Hematopoietic multipotent progenitor cell treated with erythropoietin and hydrocortisone succinate and interleukin-3 and kit ligand, for 6 days (in vitro differentiated cells): ENCODE measurements around the gene BIK.
"Not testable (repeated sequence)": the region's sequence is repeated elsewhere in the genome, so short reads cannot be mapped to it uniquely, and the experiment has no call there.

Experiments
- DNase-seq: peaks from one replicate; pipeline ENCODE4 v3.0.0-alpha.2; 2015

Gene BIK, protein sequence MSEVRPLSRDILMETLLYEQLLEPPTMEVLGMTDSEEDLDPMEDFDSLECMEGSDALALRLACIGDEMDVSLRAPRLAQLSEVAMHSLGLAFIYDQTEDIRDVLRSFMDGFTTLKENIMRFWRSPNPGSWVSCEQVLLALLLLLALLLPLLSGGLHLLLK

DNA sequence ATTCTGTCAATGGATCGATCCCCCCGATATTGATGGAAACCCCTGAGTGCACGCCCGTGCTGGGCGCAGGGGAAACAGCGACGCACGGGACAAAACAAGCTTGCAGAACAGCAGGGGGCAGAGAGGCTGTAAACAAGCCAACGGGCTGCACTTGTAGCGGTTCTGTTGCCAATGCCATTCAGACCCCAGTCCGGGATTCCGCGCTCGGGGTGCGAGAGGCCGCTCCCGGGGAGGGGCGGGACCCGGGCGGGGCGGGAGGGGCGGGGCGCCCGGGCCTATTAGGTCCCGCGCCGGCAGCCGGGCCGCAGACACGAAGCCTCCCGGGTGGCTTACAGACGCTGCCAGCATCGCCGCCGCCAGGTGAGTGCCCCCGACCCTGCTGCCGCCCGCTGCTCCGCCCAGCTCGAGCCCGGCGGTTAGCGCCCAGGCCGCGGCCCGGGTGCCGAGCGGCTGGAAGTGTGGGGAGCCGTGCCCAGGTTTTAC, at the start of gene BIK:
TSS of gene BIK (plus strand) at position 307 of the 483 bp plus-strand sequence. CDS start 13,273 bp downstream, outside the sequence.
- DNase-seq: peak; percentile 92

DNA sequence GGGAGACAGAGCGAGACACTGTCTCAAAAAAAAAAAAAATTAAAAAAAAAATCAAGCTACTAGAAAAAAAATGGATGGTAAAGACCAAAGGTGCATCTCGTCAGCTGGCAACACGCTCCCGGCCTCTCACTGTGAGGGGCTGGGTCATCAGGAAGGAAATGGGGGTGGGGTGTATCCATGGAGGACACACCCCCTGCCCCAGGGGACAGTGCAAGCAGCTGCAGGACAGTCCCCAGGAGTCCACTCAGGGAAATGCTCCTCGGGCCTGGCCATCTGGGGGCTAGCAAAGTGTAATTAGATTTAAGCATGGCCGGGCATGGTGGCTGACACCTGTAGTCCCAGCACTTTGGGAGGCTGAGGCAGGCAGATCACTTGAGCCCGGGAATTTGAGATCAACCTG, 44.4 kb upstream of the BIK start:
- DNase-seq: no peak

DNA sequence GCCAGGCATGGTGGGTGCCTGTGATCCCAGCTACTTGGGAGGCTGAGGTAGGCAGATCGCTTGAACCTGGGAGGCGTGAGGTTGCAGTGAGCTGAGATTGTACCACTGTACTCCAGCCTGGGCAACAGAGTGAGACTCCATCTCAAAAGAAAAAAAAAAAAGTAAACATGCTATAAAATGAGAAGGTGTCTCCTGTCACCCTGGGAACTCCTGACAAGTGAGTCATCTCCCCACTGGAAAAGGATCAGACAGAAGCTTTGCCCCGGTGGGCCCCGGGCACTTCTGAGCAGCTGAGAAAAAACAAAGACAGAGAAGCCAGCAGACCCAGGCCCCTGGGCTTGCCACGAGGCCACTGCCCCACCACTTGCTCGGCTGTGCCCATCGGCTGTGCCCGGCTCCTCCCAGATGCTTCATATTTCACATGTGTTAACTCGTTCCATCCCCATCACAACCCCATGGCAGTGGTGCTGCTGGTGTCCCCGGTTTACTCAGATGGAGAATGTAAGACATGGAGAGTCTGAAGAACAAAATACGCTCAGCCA, 43.6 kb upstream of the BIK start:
- DNase-seq: no peak

DNA sequence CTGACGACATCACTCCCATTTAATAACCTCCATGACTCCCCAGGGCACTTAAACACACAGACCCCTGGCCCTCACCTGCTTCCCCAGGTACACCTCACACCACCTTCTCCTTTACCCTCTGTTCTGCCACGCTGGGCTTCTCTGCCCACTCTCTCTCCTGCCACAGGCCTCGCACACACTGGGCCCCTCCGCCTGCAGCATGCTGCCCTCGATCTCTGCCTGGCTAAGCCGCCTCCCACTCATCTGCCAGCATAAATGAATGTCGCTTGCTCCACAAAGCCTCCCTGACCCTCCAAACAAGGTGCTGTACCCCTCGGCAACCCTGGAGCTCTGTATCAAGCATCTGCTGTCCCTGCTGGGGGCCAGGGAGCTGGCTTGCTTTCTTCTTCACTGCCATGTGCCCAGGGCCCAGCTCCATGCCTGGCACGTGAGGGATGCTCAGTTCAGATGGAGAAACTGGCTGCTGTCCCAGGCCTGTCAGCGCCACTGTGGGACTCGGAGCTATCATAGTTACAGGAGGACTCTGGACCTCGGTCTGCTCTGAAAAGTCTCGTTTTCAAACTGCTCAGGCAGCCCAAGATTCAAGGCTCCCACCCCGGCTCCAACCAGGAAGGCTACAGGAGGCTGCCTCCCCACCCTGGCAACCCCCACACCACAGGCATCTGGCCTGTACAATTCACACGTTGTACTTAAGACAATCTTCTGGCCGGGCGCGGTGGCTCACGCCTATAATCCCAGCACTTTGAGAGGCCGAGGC, 33.3 kb upstream of the BIK start:
- no peak for DNase-seq

DNA sequence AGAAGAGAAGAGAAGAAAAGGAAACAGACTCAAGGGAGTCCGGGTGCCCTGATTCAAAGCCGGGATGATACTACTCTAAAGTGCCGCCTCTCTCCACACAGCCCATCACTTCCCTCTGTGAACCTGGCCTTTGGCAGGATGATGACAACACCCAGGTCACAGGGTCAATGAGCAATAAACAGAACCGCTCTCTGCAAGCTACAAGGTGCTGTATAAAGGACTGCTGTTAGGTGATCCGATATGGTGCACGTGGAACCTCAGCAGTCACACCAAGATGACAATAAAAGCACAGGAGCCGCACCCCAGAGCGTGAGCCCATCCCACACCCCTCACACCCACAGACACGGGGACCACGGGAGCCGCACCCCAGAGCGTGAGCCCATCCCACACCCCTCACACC, 32.0 kb upstream of the BIK start:
- DNase-seq: no peak

DNA sequence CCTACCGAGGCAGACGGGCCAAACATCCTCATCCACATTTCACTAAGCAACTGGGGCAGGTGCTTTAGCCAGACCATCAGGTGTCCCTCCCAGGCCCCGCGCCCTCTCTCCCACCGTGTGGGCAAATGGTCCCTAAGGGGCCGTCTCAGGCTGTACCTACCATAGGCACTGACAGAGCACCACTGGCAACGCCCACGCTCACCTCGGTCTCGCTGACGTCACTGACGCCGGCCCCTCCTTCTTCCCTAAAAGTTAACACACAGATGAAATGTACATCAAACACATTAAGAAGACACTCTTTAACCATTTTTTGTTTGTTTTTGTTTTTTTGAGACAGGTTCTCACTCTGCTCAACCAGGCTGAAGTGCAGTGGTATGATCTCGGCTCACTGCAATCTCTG, 30.8 kb upstream of the BIK start:
- DNase-seq: no peak

DNA sequence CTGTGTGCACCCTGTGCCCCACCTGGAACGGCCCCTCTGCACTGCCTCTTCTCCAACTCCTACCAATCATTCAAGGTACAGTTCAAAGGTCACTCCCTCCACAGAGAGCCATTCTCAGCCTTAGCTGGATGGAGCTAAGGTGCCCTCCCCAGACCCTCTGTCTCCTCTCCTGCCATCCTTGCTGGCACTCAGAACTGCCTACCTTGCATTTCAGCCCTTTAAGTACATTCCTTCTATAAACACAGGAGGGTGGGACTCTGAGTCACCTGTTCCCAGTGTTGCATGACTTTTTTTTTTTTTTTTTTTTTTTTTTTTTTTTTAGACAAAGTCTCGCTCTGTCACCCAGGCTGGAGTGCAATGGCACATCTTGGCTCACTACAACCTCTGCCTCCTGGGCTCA, 29.9 kb upstream of the BIK start:
- DNase-seq: no peak

DNA sequence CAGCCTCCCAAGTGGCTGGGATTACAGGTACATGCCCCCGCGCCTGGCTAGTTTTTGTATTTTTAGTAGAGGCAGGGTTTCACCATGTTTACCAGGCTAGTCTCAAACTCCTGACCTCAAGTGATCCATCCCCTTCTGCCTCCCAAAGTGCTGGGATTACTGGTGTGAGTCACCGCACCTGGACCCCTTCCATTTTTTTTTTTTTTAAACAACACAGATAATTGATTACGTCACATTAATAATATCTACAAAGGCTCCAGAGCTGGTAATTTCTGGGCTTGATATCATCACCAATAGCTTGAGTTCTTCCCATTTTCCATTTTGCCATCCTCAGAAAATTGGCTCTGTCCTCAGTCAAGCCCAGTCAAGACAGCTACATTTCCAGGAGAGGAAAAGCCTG, 28.6 kb upstream of the BIK start:
- no peak for DNase-seq

DNA sequence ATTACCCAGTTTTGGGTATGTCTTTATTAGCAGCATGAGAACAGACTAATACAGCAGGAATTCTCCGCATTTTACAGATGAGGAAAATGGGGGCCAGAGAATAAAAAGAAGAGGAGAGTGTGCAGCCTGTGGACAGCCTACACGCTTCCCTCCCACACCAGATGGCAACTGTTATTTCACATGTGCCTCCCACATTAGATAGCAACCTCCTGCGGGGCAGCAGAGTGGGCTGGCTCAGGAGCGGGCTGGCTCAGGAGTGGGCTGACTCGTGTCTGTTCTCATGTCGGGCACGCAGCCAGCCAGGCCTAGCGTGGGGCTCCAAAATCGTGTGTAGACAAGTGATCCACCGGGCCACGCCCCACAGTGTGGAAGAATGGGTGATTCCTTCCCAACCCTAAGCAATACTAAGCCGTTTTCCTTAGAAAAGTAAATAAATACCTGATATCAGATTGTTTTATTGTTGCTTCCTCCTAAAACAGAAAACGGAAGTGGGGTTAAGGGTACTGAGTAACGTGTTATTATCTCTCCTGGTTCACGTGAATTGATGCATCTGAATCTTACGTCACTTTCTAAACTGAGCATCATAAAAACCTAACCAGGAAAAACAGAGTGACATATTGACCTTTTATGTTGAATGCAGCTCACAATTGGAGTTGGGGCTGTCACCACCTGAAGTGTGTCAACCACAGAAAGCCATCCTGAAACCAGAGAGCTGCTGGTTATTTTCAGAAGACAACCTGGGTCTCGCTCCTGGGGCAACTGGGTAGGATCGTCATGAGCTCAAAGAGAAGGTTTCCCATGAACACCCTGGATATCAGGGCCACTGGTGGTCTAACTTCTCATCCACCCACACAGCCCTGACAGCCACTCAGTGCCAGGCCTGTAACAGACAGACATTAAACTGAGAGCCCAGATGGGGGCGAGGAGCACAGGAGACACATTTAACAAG, 24.6 kb upstream of the BIK start:
- DNase-seq: no peak

DNA sequence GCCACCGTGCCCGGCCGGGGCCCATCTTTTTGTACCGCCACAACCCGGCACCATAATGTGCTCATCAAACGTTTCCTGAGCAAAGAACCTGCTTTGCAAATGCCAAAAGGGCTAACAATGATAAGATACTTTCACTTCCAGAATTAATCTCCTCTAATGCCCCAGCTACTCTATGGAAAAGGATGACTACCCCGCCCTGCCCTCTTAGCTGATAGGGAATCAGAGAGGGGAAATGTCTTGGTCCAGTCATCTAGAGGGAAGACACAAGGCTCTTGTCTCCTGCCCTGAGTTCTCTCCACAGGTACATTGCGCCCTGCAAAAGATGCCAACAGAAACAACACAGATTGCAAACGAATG, 21.9 kb upstream of the BIK start:
- DNase-seq: no peak

DNA sequence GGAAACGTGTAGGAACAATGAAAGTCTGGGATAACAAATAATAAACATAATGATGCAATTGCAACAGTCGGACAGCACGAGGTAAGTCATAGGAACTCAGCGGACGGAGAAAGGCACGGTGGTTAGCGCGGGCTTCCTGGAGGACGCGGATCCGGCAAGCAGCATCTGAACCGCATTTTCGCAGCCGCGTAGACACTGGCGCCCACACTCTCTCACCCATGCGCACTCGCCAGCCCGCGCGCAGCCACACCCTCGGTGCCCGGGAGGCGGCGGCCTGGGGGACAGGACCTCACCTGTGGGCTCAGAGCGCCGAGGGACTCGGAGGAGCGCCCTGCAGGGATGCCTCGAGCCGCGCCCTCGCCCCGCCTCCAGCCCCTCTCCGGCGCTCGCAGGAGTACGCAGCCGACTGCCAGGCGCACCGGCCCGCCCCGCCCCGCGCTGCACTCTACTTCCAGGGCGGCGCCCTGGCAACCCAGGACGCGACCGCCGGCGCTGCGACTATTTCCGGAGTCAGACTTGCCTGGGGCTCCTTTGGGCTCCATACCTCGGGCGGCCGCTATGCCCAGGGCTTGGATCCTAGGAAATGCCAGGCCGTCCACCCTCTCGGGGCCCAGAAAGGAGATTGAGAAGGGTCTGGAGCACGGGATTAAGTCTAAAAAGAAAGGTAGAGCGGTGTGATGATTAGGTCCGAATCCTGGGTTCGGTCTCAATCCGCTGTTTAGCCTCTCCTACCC, 21.4 kb upstream of the BIK start, which contains the start of gene TTLL1:
TSS of gene TTLL1 (minus strand) at position 408 of the 734 bp plus-strand sequence. CDS start 13,805 bp downstream, outside the sequence.
- peak; percentile 95 for DNase-seq

DNA sequence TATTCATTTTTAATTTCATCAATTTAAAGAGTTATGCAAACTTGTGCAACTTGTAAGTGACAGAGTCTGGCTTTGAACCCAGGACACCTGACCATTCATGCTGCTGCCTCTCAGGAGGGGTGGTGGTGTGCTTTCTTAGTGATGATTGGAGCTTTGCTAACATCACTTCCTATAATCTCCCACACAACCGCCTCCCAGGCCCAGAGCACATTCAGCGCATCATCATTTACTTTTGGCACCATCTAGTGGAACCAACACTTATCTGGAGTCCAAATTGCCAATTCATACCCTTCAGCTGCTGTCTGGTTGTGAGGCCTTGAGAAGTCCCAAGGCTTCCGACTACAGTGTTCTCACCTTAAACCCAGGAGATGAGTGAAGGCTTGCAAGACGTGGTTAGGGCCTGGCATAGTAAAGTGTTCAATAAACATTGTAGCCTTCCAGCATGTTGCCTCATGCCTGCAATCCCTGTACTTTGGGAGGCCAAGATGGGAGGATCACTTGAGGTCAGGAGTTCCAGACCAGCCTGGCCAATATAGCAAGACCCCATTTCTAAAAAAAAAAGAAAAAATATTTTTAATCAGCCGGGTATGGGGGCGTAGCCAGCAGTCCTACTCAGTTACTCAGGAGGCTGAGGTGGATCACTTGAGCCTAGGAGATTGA, 20.3 kb upstream of the BIK start:
- DNase-seq: peak; percentile 97

DNA sequence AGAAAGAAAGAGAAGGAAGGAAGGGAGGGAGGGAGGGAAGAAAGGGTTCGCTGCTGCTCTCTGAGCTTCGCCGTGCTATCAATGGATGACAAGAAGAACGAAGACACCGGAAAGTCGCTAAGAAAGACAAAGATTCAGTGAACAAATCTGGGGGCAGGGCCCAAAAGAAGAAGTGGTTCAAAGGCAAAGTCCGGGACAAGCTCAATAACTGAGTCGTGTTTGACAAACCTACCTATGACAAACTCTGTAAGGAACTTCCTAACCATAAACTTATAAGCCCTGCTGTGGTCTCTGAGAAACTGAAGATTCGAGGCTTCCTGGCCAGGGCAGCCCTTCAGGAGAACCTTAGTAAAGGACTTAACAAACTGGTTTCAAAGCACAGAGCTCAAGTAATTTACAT, 18.5 kb upstream of the BIK start:
- no peak for DNase-seq

DNA sequence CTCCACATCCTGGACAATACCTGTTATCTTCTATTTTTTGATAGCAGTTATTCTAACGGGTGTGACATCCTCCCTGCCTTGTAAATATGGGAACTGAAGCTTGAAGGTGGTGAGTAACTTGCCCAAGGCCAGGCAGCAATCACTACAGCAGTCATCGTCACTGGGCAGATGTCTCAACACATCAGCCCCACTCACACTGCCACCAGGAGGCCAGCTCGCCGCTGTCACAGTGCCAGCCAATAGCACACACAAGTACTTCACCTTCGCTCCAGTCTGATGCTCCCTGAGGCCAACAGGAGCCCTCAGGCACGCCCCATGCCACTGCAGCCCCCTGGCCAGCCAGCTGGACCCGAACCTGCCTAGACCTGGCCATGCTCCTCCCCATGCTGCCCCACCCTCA, 16.5 kb upstream of the BIK start:
- DNase-seq: peak; percentile 58

DNA sequence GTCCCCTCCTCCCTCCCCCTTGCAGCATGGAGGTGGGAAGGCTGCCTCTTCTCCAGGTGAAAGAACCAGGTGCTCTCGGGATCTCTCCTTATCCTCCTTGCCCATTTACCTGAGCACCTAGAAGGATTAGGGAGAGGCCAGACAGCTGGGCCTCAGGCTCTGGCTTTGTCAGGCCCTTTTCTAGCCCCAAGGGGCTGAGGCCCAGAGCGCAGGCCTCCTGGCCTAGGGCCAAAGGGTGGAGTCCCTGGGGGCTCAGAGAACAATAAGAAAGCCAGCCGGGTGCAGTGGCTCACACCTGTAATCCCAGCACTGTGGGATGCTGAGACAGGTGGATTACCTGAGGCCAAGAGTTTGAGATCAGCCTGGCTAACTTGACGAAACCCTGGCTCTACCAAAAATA, 16.0 kb upstream of the BIK start:
- no peak for DNase-seq

DNA sequence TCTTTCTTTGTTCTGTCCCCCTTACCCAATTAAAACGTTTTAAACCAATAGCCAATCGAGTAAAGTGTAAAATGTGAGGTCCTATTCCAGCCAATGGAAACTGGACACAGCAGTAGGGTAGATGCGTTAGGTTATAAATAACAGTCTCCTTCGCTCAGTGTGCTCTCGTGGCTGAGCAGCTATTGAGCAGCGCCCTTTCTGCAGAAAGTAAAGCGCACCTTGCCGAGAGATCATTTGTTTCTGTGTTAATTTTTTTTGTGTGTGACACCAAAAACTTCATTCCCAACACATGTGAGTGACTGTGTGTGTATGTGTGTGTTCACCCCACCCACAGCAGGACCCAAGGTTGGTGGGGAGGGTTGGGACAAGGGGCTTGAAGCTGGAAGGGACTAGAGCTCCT, 14.1 kb upstream of the BIK start:
- DNase-seq: no peak

DNA sequence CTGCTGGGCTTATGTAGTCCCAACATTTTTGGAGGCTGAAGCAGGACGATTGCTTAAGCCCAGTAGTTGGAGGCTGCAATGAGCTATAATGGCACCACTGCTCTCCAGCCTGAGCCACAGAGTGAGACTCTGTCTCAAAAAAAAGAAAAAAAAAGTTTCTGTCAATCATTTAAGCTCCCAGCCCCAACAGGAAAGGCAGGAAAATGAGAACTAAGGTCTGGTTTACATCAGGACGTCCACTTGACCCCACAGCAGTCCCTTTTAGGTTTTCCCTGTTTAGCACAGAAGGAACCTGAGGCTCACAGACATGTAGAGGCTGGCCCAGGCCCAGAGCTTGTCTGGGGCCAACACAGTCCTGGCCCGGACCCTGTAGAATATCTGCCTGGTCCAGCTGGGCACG, 12.2 kb upstream of the BIK start:
- no peak for DNase-seq

DNA sequence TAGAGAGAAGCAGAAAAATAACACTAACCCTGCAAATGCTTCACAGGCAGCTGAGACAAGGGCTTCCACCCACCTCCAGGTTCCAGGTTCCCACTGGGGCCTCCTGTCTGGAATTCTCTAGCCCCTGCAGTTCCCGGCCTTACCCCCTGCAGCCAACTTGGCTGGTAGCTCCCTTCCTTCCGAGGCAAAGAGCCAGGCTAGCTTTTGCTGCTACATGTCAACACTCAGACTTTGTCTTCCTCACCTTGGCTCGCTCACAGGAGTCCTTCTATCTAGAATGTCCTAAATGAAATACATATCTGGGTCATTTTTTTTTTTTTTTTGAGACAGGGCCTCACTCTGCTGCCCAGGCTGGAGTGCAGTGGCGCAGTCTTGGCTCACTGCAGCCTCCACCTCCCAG, 11.5 kb upstream of the BIK start:
- no peak for DNase-seq

DNA sequence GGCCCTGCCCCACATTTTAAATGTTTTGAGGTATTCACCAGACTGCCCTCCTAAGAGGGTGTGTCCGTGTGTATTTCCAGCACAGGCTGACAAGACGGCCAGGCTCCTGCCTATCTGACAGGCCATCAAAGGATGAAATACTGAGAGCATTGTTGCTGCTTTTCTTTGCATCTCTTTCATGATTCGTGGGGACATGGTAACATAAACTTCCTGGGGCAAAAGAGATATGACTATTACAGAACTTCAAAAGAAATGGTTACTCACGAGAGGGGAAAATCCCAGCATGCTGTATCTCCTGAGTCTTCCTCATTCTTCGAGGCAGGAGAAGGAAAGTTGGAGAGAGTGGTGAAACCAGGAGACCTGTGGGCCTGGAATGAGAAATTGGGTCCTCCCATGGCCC, 10.3 kb upstream of the BIK start:
- DNase-seq: no peak

DNA sequence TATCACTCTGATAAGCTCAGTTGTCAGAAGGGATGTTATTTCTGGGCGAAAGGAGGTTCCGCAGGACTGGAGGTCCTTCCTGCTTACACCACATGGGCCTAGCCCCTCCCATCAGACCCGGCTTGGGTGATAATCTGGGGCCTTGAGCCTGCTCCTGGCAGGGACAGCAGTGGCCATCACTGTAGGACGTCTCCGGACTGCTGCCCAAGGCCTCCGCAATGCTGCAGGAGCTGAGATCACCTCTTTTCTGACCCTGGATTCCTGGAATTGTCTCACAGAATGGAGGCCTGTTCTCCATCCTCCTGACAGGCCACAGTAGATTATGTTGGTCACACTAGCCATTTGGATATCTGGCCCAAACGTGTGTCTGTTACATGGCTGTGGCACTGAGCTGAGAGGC, 9.2 kb upstream of the BIK start:
- DNase-seq: no peak

DNA sequence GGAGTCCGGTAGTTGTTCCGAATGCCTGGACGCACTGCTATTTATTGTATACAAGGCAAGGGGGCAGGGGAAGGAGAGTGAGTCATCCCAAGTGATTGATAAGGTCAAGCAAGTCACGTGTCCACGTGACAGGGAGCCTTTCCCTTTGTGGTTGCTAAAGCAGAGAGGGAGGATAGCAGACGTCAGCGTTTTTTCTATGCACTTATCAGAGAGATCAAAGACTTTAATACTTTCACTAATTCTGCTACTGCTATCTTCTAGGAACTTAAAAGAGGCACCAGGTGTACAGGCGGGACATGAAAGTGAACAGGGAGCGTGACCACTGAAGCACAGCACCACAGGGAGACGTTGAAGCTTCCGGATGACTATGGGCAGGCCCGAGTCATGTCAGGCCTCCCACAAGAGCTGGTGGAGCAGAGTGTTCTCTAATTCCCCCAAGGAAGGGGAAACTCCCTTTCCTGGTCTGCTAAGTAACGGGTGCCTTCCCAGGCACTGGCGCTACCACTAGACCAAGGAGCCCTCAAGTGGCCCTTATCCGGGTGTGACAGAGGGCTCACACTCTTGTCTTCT, 6.4 kb upstream of the BIK start:
- peak; percentile 91 for DNase-seq

DNA sequence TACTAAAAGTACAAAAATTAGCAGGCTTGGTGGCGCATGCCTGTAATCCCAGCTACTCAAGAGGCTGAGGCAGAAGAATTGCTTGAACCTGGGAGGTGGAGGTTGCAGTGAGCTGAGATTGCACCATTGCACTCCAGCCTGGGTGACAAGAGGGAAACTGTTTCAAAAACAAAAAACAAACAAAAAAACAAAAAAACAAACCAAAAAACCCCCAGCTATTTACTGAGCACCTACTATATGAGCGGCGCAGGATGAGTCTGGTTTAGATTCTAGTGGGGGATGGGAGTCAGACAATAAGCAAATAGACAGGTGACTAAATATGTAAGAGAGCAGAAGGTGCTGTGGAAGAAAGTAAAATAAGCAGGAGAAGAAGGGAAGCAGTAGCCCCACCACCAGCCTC, 5.6 kb upstream of the BIK start:
- not testable (repeated sequence) for DNase-seq
